Hepatocyte (in vitro differentiated cells): ENCODE data around the gene PGBD2.

Experiments used
- CTCF ChIP-seq: fragments of 200-600 bp; sonication (generic); IDR thresholded peaks from 2 replicates; pipeline ENCODE4 v1.5.1; 2016; ENCODE audit warnings: antibody characterized with exemption, mild to moderate bottlenecking; ENCODE audit not compliant: poor library complexity
- EZH2 ChIP-seq: fragments of 200-600 bp; sonication (generic); IDR thresholded peaks from 2 replicates; pipeline ENCODE4 v1.6.1; 2016; ENCODE audit warnings: antibody characterized with exemption, mild to moderate bottlenecking, borderline replicate concordance
- EZH2phosphoT487 ChIP-seq: fragments of 200-600 bp; sonication (generic); IDR thresholded peaks from one replicate; pipeline ENCODE4 v1.6.1; 2018; ENCODE audit warnings: antibody characterized with exemption, mild to moderate bottlenecking, low read depth, moderate library complexity; ENCODE audit not compliant: unreplicated experiment, severe bottlenecking

DNA sequence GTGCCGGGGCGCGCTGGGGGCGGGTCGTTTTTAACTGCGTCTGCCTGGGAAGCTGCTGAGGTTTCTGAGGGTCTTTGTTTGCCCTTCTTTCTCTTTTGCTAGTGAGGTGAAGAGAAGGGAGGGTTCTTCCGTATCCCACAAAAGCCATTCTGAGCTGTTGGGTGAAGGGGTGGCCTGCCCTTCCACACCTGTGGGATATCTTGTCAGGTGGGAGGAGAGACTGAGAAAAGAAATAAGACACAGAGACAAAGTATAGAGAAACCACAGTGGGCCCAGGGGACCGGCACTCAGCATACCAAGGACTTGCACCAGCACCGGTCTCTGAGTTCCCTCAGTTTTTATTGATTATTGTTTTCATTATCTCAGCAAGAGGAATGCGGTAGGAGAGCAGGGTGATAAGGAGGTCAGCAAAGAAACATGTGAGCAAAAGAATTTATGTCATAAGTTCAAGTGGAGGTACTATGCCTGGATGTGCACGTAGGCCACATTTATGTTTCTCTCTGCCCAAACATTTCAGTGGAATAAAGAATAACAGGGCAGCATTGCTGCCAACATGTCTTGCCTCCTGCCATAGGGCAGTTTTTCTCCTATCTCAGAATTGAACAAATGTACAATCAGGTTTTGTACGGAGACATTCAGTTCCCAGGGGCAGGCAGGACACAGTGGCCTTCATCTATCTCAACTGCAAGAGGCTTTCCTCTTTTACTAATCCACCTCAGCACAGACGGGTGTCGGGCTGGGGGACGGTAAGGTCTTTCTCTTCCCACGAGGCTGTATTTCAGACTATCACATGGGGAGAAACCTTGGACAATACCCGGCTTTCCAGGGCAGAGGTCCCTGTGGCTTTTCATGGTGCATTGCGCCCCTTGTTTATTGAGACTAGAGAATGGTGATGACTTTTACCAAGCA, 972 bp downstream of the PGBD2 start:
- TF ChIP-seq CTCF (no peak), EZH2 (no peak), EZH2phosphoT487 (no peak)
